GM12878 (cell line): Measurements from ENCODE around the gene AKT3. TPM values are rescaled to one million over a fixed set of nuclear protein-coding genes. Genes with fewer than 3 reads are reported as not detected.

Experiments
- ATAC-seq: fragments of 200-7000 bp; cut with Tn5 transposase; 3 replicates; pipeline ENCODE4 v1.9.1; 2020; ENCODE audit warnings: mild to moderate bottlenecking, moderate library complexity
- BruUV-seq: library from RNA; stranded (reverse); fragments of 400-500 nt; replicated peaks from 2 replicates; lab custom pipeline; 2021; lab: Mats Ljungman, UMichigan
- CTCF ChIA-PET: fragments of 300-600 bp; sonication (Branson Sonifier 250); formaldehyde crosslinking; extraction: SDS; loops from one replicate; lab custom pipeline; 2021; ENCODE audit warnings: inconsistent platforms; lab: Yijun Ruan, JAX
- POLR2A ChIA-PET: fragments of 350-600 bp; formaldehyde crosslinking; extraction: SDS; loops from one replicate; lab custom pipeline; 2021; ENCODE audit warnings: inconsistent platforms; lab: Charles Lee
- RAD21 ChIA-PET: fragments of 300-600 bp; sonication (Branson Sonifier 250); formaldehyde crosslinking; loops from one replicate; lab custom pipeline; 2023; ENCODE audit warnings: antibody characterized with exemption; ENCODE audit not compliant: unreplicated experiment; lab: Charles Lee
- SMC1A ChIA-PET: fragments of 300-600 bp; sonication (Branson Sonifier 250); formaldehyde crosslinking; loops from one replicate; lab custom pipeline; 2023; ENCODE audit not compliant: unreplicated experiment, uncharacterized antibody; lab: Charles Lee
- DNase-seq: peaks from one replicate; pipeline ENCODE4 v3.0.0-alpha.2; 2011; ENCODE audit warnings: low read depth, low spot score
- FAIRE-seq: peaks from 3 replicates; lab custom pipeline; 2011; peaks lifted over from hg19 to GRCh38; lab: Jason Lieb, UNC
- H2AFZ ChIP-seq: 2 replicates; pipeline ENCODE4 v1.6.0; 2011; ENCODE audit warnings: low read depth, low read length, control low read depth; ENCODE audit not compliant: control insufficient read depth
- H3K27ac ChIP-seq: 2 replicates; pipeline ENCODE4 v1.5.1; 2011; ENCODE audit warnings: control low read depth; ENCODE audit not compliant: control insufficient read depth, insufficient read depth
- H3K27me3 ChIP-seq, 2 experiments: replicated peaks in 1 of 2; 2 replicates each; pipeline versions ENCODE4 v1.6.0 to v1.6.1; 2011; ENCODE audit warnings: low read length in 1 of 2; ENCODE audit not compliant: control insufficient read depth in 2 of 2, insufficient read depth in 2 of 2
- H3K36me3 ChIP-seq, 2 experiments: 2 replicates each; pipeline ENCODE4 v1.5.1; 2011; ENCODE audit warnings: low read length in 1 of 2; ENCODE audit not compliant: control insufficient read depth in 2 of 2, insufficient read depth in 2 of 2
- H3K4me1 ChIP-seq: 2 replicates; pipeline ENCODE4 v1.6.1; 2011; ENCODE audit warnings: mild to moderate bottlenecking, low read length, moderate library complexity, mixed read lengths; ENCODE audit not compliant: control insufficient read depth, insufficient read depth
- H3K4me2 ChIP-seq: 2 replicates; pipeline ENCODE4 v1.6.0; 2011; ENCODE audit warnings: control low read depth; ENCODE audit not compliant: control insufficient read depth, insufficient read depth
- H3K4me3 ChIP-seq: fragments of 200-600 bp; sonication (generic); 2 replicates; pipeline ENCODE4 v1.5.1; 2016
- H3K79me2 ChIP-seq: 2 replicates; pipeline ENCODE4 v1.6.0; 2011; ENCODE audit warnings: low read length; ENCODE audit not compliant: control insufficient read depth, insufficient read depth
- H3K9ac ChIP-seq: 2 replicates; pipeline ENCODE4 v1.8.0; 2011; ENCODE audit warnings: low read length, control low read depth, mixed read lengths; ENCODE audit not compliant: control insufficient read depth, insufficient read depth
- H3K9me3 ChIP-seq: replicated peaks from 3 replicates; pipeline ENCODE4 v1.5.1; 2011; ENCODE audit warnings: mild to moderate bottlenecking, low read length; ENCODE audit not compliant: control insufficient read depth, insufficient read depth
- H4K20me1 ChIP-seq: 2 replicates; pipeline ENCODE4 v1.6.0; 2011; ENCODE audit not compliant: control insufficient read depth, insufficient read depth
- CBFB ChIP-seq: IDR thresholded peaks from 2 replicates; pipeline ENCODE4 v1.6.1; 2016; ENCODE audit warnings: antibody characterized with exemption, low read depth
- CEBPB ChIP-seq, 2 experiments: fragments of 150-350 bp in 1 of 2; IDR thresholded peaks; 2 replicates each; pipeline ENCODE4 v1.6.1; 2012 to 2014; ENCODE audit warnings: low read depth in 2 of 2, low read length in 2 of 2, borderline replicate concordance in 1 of 2, inconsistent platforms in 1 of 2
- CHD2 ChIP-seq: IDR thresholded peaks from 2 replicates; pipeline ENCODE4 v1.6.1; 2011; ENCODE audit warnings: low read depth, low read length, improper control_type of control experiment, borderline replicate concordance
- CHD4 ChIP-seq: fragments of 200-600 bp; sonication (generic); IDR thresholded peaks from 2 replicates; pipeline ENCODE4 v1.6.1; 2016; ENCODE audit warnings: mild to moderate bottlenecking
- E2F4 ChIP-seq: IDR thresholded peaks from 2 replicates; pipeline ENCODE4 v1.6.1; 2012; ENCODE audit warnings: low read depth, low read length, improper control_type of control experiment
- EED ChIP-seq: sonication (generic); IDR thresholded peaks from 2 replicates; pipeline ENCODE4 v1.6.1; 2016; ENCODE audit warnings: antibody characterized with exemption, low read depth
- EZH2 ChIP-seq: IDR thresholded peaks from 2 replicates; pipeline ENCODE4 v1.6.1; 2012; ENCODE audit warnings: low read depth, mild to moderate bottlenecking, control low read depth, inconsistent platforms, low read length, borderline replicate concordance; ENCODE audit not compliant: control insufficient read depth
- HDAC6 ChIP-seq: fragments of 200-600 bp; sonication (generic); IDR thresholded peaks from one replicate; pipeline ENCODE4 v1.8.0; 2017; ENCODE audit warnings: antibody characterized with exemption; ENCODE audit not compliant: unreplicated experiment
- HSF1 ChIP-seq: fragments of 150-350 bp; IDR thresholded peaks from 2 replicates; pipeline ENCODE4 v1.6.1; 2014; ENCODE audit warnings: mild to moderate bottlenecking, low read depth, low read length
- IRF3 ChIP-seq: fragments of 450-650 bp; IDR thresholded peaks from 2 replicates; pipeline ENCODE4 v1.6.1; 2014; ENCODE audit warnings: mild to moderate bottlenecking
- MAX ChIP-seq: IDR thresholded peaks from 2 replicates; pipeline ENCODE4 v1.6.1; 2012; ENCODE audit warnings: low read depth, low read length, improper control_type of control experiment
- MEF2A ChIP-seq: IDR thresholded peaks from 2 replicates; pipeline ENCODE4 v1.6.1; 2011; ENCODE audit warnings: low read depth, mild to moderate bottlenecking, low read length, moderate library complexity; ENCODE audit not compliant: insufficient read depth
- MLLT1 ChIP-seq: fragments of 450-650 bp; IDR thresholded peaks from 2 replicates; pipeline ENCODE4 v1.6.1; 2016; ENCODE audit warnings: mild to moderate bottlenecking
- RELA ChIP-seq: fragments of 450-650 bp; IDR thresholded peaks from 2 replicates; pipeline ENCODE4 v1.8.0; 2014; ENCODE audit warnings: borderline replicate concordance; ENCODE audit not compliant: partially characterized antibody
- SMC3 ChIP-seq: IDR thresholded peaks from 2 replicates; pipeline ENCODE4 v1.6.1; 2011; ENCODE audit warnings: low read length, improper control_type of control experiment, borderline replicate concordance
- SP1 ChIP-seq: IDR thresholded peaks from one replicate; pipeline ENCODE4 v1.6.1; 2011; ENCODE audit warnings: low read depth, low read length
- STAT3 ChIP-seq: IDR thresholded peaks from 2 replicates; pipeline ENCODE4 v1.6.1; 2011; ENCODE audit warnings: low read depth, low read length, improper control_type of control experiment
- YBX1 ChIP-seq: fragments of 450-650 bp; IDR thresholded peaks from 2 replicates; pipeline ENCODE4 v1.6.1; 2016; ENCODE audit warnings: antibody characterized with exemption
- WGBS: methylation state at CpG from one replicate; pipeline ENCODE4 v1.1.6; 2016; ENCODE audit warnings: low lambda C conversion rate; ENCODE audit not compliant: insufficient replicate concordance, insufficient coverage; ENCODE audit errors: missing lambda C conversion rate; 5-methylcytosine and 5-hydroxymethylcytosine counted together
- in situ Hi-C: fragments of 300-500 bp; cut with MboI; formaldehyde crosslinking; loops from 9 replicates; pipeline ENCODE4 v1.14.3; 2018; ENCODE audit warnings: mixed read lengths
- intact Hi-C: fragments of 100-400 bp; cut with micrococcal nuclease; formaldehyde crosslinking; loops from one replicate; pipeline ENCODE4 v1.14.2; 2022; ENCODE audit not compliant: unreplicated experiment
- polyA plus RNA-seq, 11 experiments: library from polyadenylated mRNA; depleted of rRNA in 4 of 11; unstranded in 6 of 11; stranded (reverse) in 5 of 11; fragments of >200 nt; fragmentation: Nextera tagmentation in 4 of 11; fragmentation: Illumina TruSeq in 1 of 11; extraction: Ambion mirVana in 4 of 11; extraction: Trizol in 1 of 11; gene quantifications; 1 replicate in 1 of 11; 2 replicates in 10 of 11; pipeline versions ENCODE4 v1.2.1 to v1.2.3, GENCODE V29; 2011 to 2016; ENCODE audit warnings: inconsistent platforms in 2 of 11, missing spikeins in 2 of 11, low read depth in 1 of 11
- total RNA-seq, 4 experiments: library from RNA; depleted of rRNA in 3 of 4; stranded (reverse); fragments of >200 nt in 3 of 4; fragmentation: Illumina TruSeq in 1 of 4; extraction: Trizol in 1 of 4; gene quantifications; 2 replicates each; pipeline versions ENCODE4 v1.2.1 to v1.2.3, GENCODE V29; 2013 to 2021

Gene AKT3
- total and polyA plus RNA-seq, 10 of the 15 experiments (the other 5 are each of a cell fraction or from before 2014, with no cell fraction given): 0.03 to 0.56 (median 0.19) TPM

- Histone ChIP-seq H2AFZ (no peak overlapping the region), H3K27ac (no peak overlapping the region), H3K79me2 (no peaks in the 10 kb centered on the region), H3K4me2 (no peak overlapping the region), H3K27me3 (no peaks in the 10 kb centered on the region), H4K20me1 (no peaks in the 10 kb centered on the region), H3K4me3 (no peak overlapping the region), H3K4me1 (no peaks in the 10 kb centered on the region), H3K9ac (no peak overlapping the region), H3K36me3 (peaks cover 0 to 2% of the 10 kb centered on the region in 2 experiments; a peak in 1 of 4 replicates), H3K9me3 (no peaks in the 10 kb centered on the region; the same call in none of the 3 replicates)
- RAD21 ChIA-PET: no interaction called here
- no TSS peak for BruUV-seq
- DNase-seq (no peak), FAIRE-seq (no peak), ATAC-seq (no peak)
- intact Hi-C loops: no loop called here
- POLR2A ChIA-PET: no interaction called here
- WGBS: 100% methylated on average over 1 of the region's 1 CpG
- SMC1A ChIA-PET: interaction anchor here (2.1 kb wide), 1 partner anchor 11 kb away, joined by 9 read pairs; no protein-coding TSS in a partner anchor
- TF ChIP-seq MAX (no peak), CBFB (no peak), CEBPB (IDR thresholded peaks at IDR 0.05; ENCODE audit: borderline replicate concordance in 1 of 2, low read depth in 2 of 2, low read length in 2 of 2) (no peak), SMC3 (no peak), RELA (no peak), CHD4 (no peak), MEF2A (no peak), EED (no peak), E2F4 (no peak), CHD2 (no peak), HDAC6 (no peak), HSF1 (no peak), YBX1 (no peak), SP1 (no peak), STAT3 (no peak), EZH2 (no peak), MLLT1 (no peak), IRF3 (no peak)
- CTCF ChIA-PET: interaction anchor here (0.7 to 1.0 kb wide), 2 partner anchors 188 to 714 kb away, joined by 3 to 5 read pairs; no protein-coding TSS in a partner anchor
- in situ Hi-C loops: no loop called here
These were observed 291.5 kb downstream of the AKT3 start for GRCh38 chr1:243558576-243558975.
